ENCODE results near the gene EYS. TPM values are rescaled to one million over a fixed set of nuclear protein-coding genes. Genes with fewer than 3 reads are reported as not detected.

EYS gene
- total and polyA plus RNA-seq, 2 of the 8 experiments (the other 6 are each of a cell fraction or from before 2014, with no cell fraction given), result 0.05 to 0.13 TPM

DNA sequence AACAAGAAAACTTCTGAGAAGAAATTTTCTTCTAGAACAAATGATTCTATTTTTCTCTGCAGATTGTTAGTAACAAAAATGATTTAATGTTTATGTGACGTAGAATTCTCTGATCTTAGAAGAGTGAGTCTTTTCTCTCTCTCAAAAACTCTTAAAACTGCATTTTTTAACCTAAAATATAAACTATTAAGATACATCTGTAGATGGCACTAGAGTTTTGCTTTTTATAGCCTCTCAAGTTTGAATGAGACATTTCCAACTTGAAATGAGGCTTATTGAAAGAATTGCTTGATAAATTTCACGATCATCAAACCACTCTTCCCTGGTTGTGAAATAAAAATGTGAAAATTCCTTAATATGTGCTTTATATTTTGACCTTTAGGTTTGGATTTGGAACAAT lies 2017.6 kb downstream of the EYS start (continued):
- TF ChIP-seq TBP (IDR thresholded peaks at IDR 0.05; ENCODE audit: low read depth, low read length), result no peak
- TF ChIP-seq TCF12 (IDR thresholded peaks at IDR 0.05; ENCODE audit: low read depth, low read length), result no peak
- no peak for TF ChIP-seq FOSL1 (IDR thresholded peaks at IDR 0.05; ENCODE audit: insufficient read depth, low read depth, low read length)

All from H1 (cell line).